ENCODE data around the gene CTDSP1.

Gene CTDSP1

DNA sequence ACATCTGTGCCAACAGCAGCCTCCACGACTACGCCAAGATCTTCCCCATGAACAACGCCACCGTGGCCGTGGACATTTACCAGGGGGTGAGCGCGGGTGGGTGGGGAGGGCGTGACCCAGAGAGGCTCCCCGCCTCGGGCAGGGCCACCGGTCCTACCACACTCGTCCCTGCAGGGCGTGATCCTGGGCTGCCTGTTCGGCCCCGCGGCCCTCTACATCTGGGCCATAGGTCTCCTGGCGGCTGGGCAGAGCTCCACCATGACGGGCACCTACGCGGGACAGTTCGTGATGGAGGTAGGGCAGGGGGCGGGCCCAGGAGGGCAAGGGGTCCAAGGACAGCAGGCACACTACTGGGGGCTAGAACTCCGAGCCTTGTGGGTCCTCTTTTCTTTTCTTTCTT lies 8.5 kb upstream of the CTDSP1 start:
- DNase-seq (ENCODE audit: extremely low read depth, insufficient read length) = no peak
- no peaks in the 10 kb centered on the region for H3K27me3 ChIP-seq (replicated peaks; ENCODE audit: control insufficient read depth, insufficient read depth, low read length)
- no peaks in the 10 kb centered on the region for H3K36me3 ChIP-seq (ENCODE audit: control insufficient read depth, insufficient read depth, low read length)
- no peak overlapping the region for H3K4me3 ChIP-seq (replicated peaks; ENCODE audit: low read depth, low read length)
- TF ChIP-seq, protein P1, sequence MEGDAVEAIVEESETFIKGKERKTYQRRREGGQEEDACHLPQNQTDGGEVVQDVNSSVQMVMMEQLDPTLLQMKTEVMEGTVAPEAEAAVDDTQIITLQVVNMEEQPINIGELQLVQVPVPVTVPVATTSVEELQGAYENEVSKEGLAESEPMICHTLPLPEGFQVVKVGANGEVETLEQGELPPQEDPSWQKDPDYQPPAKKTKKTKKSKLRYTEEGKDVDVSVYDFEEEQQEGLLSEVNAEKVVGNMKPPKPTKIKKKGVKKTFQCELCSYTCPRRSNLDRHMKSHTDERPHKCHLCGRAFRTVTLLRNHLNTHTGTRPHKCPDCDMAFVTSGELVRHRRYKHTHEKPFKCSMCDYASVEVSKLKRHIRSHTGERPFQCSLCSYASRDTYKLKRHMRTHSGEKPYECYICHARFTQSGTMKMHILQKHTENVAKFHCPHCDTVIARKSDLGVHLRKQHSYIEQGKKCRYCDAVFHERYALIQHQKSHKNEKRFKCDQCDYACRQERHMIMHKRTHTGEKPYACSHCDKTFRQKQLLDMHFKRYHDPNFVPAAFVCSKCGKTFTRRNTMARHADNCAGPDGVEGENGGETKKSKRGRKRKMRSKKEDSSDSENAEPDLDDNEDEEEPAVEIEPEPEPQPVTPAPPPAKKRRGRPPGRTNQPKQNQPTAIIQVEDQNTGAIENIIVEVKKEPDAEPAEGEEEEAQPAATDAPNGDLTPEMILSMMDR (IDR thresholded peaks at IDR 0.05; ENCODE audit: insufficient read depth, low read length, poor library complexity, severe bottlenecking) = no peak

DNA sequence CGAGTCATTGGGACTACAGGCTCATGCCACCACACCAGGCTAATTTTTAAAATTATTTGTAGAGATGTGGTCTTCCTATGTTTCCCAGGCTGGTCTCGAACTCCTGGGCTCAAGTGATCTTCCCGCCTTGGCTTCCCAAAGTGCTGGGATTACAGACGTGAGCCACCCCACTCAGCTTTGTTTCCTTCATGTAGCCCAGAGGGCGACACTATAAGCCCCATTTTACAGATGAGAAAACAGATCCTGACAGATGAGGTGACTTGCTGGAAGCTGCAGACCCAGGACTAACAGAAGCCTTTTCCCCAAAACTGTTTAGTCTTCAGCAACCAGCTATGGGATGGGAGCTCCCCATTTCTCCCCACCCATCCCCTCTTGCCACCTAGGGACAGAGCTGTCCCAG lies 7.2 kb upstream of the CTDSP1 start:
- H3K4me3 ChIP-seq (replicated peaks; ENCODE audit: low read depth, low read length) = no peak overlapping the region
- TF ChIP-seq, protein P1 (IDR thresholded peaks at IDR 0.05; ENCODE audit: insufficient read depth, low read length, poor library complexity, severe bottlenecking) = no peak
- H3K27me3 ChIP-seq (replicated peaks; ENCODE audit: control insufficient read depth, insufficient read depth, low read length) = no peaks in the 10 kb centered on the region
- H3K36me3 ChIP-seq (ENCODE audit: control insufficient read depth, insufficient read depth, low read length) = no peaks in the 10 kb centered on the region
- no peak for DNase-seq (ENCODE audit: extremely low read depth, insufficient read length)

DNA sequence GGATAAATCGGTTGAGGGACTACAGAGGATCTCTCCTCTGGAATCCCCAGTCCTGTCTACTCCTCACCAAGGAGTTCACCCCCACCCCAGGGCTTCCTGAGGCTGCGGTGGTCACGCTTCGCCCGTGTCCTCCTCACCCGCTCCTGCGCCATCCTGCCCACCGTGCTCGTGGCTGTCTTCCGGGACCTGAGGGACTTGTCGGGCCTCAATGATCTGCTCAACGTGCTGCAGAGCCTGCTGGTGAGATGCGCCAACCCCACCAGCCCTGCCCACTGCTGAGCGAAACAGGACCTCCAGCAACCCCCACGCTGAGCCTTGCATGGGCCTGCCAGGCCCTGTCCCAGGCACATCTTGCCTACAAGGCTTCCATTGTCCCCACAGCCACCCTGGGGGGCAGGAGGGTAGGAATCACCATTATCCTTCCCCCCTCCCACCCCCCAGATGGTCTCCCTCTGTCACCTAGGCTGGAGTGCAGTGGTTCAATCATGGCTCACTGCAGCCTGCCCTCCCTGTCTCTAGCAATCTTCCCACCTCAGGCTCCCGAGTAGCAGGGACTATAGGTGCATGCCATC lies 6.7 kb upstream of the CTDSP1 start:
- DNase-seq (ENCODE audit: extremely low read depth, insufficient read length) = no peak
- TF ChIP-seq, protein P1 (IDR thresholded peaks at IDR 0.05; ENCODE audit: insufficient read depth, low read length, poor library complexity, severe bottlenecking) = no peak
- Histone ChIP-seq H3K36me3 (ENCODE audit: control insufficient read depth, insufficient read depth, low read length) (no peaks in the 10 kb centered on the region), H3K4me3 (replicated peaks; ENCODE audit: low read depth, low read length) (no peak overlapping the region), H3K27me3 (replicated peaks; ENCODE audit: control insufficient read depth, insufficient read depth, low read length) (no peaks in the 10 kb centered on the region)

DNA sequence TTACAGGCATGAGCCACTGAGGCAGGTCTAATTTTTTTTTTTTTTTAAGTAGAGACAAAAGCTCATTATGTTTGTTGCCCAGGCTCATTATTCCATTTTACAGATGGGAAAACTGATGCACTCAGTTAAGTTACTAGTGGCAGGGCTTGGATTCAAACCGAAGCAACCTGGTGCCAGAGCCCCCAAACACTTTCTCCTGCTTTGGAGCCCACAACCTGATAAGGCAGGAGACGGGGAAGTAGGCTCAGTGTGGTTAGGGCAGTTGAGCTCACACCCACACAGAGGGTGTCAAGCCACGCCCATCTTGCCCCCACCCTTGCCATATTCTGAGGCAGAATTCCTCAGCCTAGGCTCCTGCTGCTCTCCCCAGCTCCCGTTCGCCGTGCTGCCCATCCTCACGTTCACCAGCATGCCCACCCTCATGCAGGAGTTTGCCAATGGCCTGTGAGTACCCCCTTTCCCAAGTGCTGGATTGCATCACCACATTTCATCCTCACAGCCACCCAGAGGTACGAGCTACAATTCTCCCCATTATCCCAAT lies 5.8 kb upstream of the CTDSP1 start:
- no peaks in the 10 kb centered on the region for H3K36me3 ChIP-seq (ENCODE audit: control insufficient read depth, insufficient read depth, low read length)
- H3K4me3 ChIP-seq (replicated peaks; ENCODE audit: low read depth, low read length) = no peak overlapping the region
- DNase-seq (ENCODE audit: extremely low read depth, insufficient read length) = no peak
- TF ChIP-seq, protein P1 (IDR thresholded peaks at IDR 0.05; ENCODE audit: insufficient read depth, low read length, poor library complexity, severe bottlenecking) = no peak
- no peaks in the 10 kb centered on the region for H3K27me3 ChIP-seq (replicated peaks; ENCODE audit: control insufficient read depth, insufficient read depth, low read length)

DNA sequence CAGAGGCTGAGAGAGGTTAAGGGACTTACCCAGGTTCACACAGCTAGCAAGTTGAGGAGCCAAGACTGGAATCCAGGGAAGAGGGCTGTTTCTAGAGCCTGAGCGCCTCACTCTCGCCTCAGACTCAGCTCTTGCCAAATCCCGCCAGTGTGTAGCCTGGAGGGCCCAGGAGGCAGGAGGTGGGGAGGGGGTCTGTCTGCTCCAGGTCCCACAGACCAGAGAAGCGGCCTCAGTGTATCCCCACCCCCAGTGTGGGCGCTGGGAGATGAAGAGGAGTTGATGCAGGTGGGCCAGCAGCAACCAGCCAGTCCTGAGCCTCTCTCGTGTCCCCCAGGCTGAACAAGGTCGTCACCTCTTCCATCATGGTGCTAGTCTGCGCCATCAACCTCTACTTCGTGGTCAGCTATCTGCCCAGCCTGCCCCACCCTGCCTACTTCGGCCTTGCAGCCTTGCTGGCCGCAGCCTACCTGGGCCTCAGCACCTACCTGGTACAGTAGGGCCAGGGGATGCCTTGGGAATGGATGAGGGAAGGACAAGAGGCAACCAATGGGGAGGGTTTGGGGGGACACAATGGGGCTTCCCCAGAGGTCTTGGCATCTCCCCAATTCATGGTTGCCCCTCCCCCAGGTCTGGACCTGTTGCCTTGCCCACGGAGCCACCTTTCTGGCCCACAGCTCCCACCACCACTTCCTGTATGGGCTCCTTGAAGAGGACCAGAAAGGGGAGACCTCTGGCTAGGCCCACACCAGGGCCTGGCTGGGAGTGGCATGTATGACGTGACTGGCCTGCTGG lies 5.2 kb upstream of the CTDSP1 start:
- Histone ChIP-seq H3K36me3 (ENCODE audit: control insufficient read depth, insufficient read depth, low read length) (no peaks in the 10 kb centered on the region), H3K27me3 (replicated peaks; ENCODE audit: control insufficient read depth, insufficient read depth, low read length) (no peaks in the 10 kb centered on the region), H3K4me3 (replicated peaks; ENCODE audit: low read depth, low read length) (no peak overlapping the region)
- no peak for DNase-seq (ENCODE audit: extremely low read depth, insufficient read length)
- TF ChIP-seq, protein P1 (IDR thresholded peaks at IDR 0.05; ENCODE audit: insufficient read depth, low read length, poor library complexity, severe bottlenecking) = no peak

Data from GM06990 (cell line).